Heart left ventricle (tissue), 16 donors: ENCODE measurements around the gene SPECC1L. TPM values are rescaled to one million over a fixed set of nuclear protein-coding genes. Genes with fewer than 3 reads are reported as not detected.

Experiments used
- ATAC-seq, 4 donors: fragments of 200-7000 bp; cut with Tn5 transposase; one replicate each; pipeline ENCODE4 v1.9.1; 2020 to 2022; ENCODE audit warnings: moderate library complexity in 4 of 4, mild to moderate bottlenecking in 3 of 4, moderate number of reproducible peaks in 1 of 4
- DNase-seq, 5 donors: peaks; one replicate each; pipeline ENCODE4 v3.0.0-alpha.2; 2020
- H3K27ac ChIP-seq, 12 donors: fragments of 200-600 bp; sonication (generic) in 4 of 12; one replicate each; pipeline versions ENCODE4 v1.5.0 to v1.8.0; 2016 to 2022; ENCODE audit warnings: mild to moderate bottlenecking in 2 of 12
- H3K27me3 ChIP-seq, 9 donors: fragments of 200-600 bp; sonication (generic) in 2 of 9; one replicate each; pipeline versions ENCODE4 v1.5.1 to v1.8.0; 2016 to 2022; ENCODE audit warnings: mild to moderate bottlenecking in 3 of 9
- H3K36me3 ChIP-seq, 9 donors: fragments of 200-600 bp; sonication (generic) in 2 of 9; one replicate each; pipeline versions ENCODE4 v1.5.0 to v1.8.0; 2018 to 2022; ENCODE audit warnings: mild to moderate bottlenecking in 2 of 9
- H3K4me1 ChIP-seq, 12 donors: fragments of 200-600 bp; sonication (generic) in 4 of 12; one replicate each; pipeline versions ENCODE4 v1.5.0 to v1.8.0; 2016 to 2022; ENCODE audit warnings: mild to moderate bottlenecking in 3 of 12
- H3K4me3 ChIP-seq, 12 donors: fragments of 200-600 bp; sonication (generic) in 4 of 12; one replicate each; pipeline versions ENCODE4 v1.5.0 to v1.8.0; 2017 to 2022; ENCODE audit warnings: mild to moderate bottlenecking in 9 of 12, moderate library complexity in 4 of 12
- H3K9me3 ChIP-seq, 12 donors: fragments of 200-600 bp; sonication (generic) in 4 of 12; one replicate each; pipeline versions ENCODE4 v1.5.0 to v1.8.0; 2016 to 2022; ENCODE audit warnings: mild to moderate bottlenecking in 1 of 12
- CTCF ChIP-seq, 12 donors: fragments of 200-600 bp; sonication (generic) in 4 of 12; IDR thresholded peaks; one replicate each; pipeline versions ENCODE4 v1.5.0 to v1.8.0; 2018 to 2022; ENCODE audit warnings: antibody characterized with exemption in 12 of 12, mild to moderate bottlenecking in 5 of 12
- POLR2A ChIP-seq, 2 donors: fragments of 450-650 bp; IDR thresholded peaks; one replicate each; pipeline ENCODE4 v1.6.1; 2017; ENCODE audit warnings: antibody characterized with exemption in 2 of 2, mild to moderate bottlenecking in 2 of 2, moderate library complexity in 2 of 2
- WGBS, 4 donors: extraction: QIAGEN DNeasy Blood & Tissue Kit in 2 of 4; methylation state at CpG; one replicate each; pipeline versions ENCODE4 v1.1.5 to v1.1.7; 2013 to 2018; 5-methylcytosine and 5-hydroxymethylcytosine counted together
- intact Hi-C, 10 donors: fragments of 100-400 bp; cut with DNase I; formaldehyde crosslinking; loops; one replicate each; pipeline versions ENCODE4 v1.11.1 to v1.14.2; 2022
- polyA plus RNA-seq, 2 donors: library from polyadenylated mRNA; stranded (reverse); fragments of 200-250 nt; gene quantifications; one replicate each; pipeline ENCODE4 v1.2.3, GENCODE V29; 2013
- total RNA-seq, 9 donors: library from RNA; depleted of rRNA in 2 of 9; stranded (reverse); fragments of >200 nt in 2 of 9; fragmentation: NEBNext Ultra II Directional in 3 of 9; extraction: Animal tissue kit (Norgen Biotek cat#: 25700) in 3 of 9; gene quantifications; one replicate each; pipeline versions ENCODE4 v1.1.0 to v1.2.4, GENCODE V29; 2016 to 2023
- donor health status: ischemic (EF 13 %, LVEDD 7.1; RV severe dilation, severe dysfunction).
- donor health status: healthy with polysubstance abuse.
- donor health status: DM: no; HTN: yes; CAD: no.
- donor health status: DM: no; HTN: no; CAD: no.
- donor health status: ischemic (EF 25% LVEDD 6.9; RV normal size, moderate dysfunction).
- donor health status: ischemic (EF 25% LVEDD 5.7; RV mildly dilated, moderate dysfunction).
- donor health status: healthy.
- donor health status: DM: yes; HTN: yes; CAD: no.
- donor health status: ischemic (EF 35%, LVEDD 5.7; RV mildly dilated, moderate dysfunction).
- donor health status: nonischemic (EF 11% LVEDD 7.7; RV severe dilation, severe dysfunction).
- donor health status: DM: yes; HTN: yes; CAD: no.
- donor health status: PGD.
- donor health status: ischemic (EF 29% LVEDD 5.4; RV normal size, mild dysfunction).
- donor health status: nonischemic (EF 23%, LVEDD 6.1; RV moderate dilation, normal function).

Gene SPECC1L
- total and polyA plus RNA-seq, 11 donors, result 9.8 to 65.3 (median 38.9) TPM

- peaks cover 0 to 6% (median 0%) of the 10 kb centered on the region in 9 donors for H3K36me3 ChIP-seq
- H3K9me3 ChIP-seq, result no peaks in the 10 kb centered on the region
- 39 to 74% (median 70%) methylated on average over 3 to 5 of the region's 5 CpGs for WGBS, 4 donors
- ATAC-seq, result no peak
- intact Hi-C loops, result loop anchor here in 8 of 10 donors (2.0 to 5.0 kb wide), 8 partner anchors 60 to 103 kb away; no protein-coding TSS in a partner anchor
- TF ChIP-seq CTCF (IDR thresholded peaks at IDR 0.05) (no peak), POLR2A (IDR thresholded peaks at IDR 0.05) (no peak)
- peak overlapping the region in 2 of 12 donors; percentile 9 to 88 for H3K27ac ChIP-seq
- peak in 1 of 5 donors; percentile 56 for DNase-seq
- no peaks in the 10 kb centered on the region for H3K27me3 ChIP-seq
- no peak overlapping the region for H3K4me3 ChIP-seq
- peaks cover 0 to 74% (median 41%) of the 10 kb centered on the region in 12 donors for H3K4me1 ChIP-seq
These were observed 151.6 kb downstream of the SPECC1L start for GRCh38 chr22:24422102-24422665.

- peak overlapping the region; percentile 56 to 96 (median 71) for H3K4me3 ChIP-seq
- 1 to 2% (median 1%) methylated on average over 31 to 56 of the region's 56 CpGs for WGBS, 4 donors
- H3K9me3 ChIP-seq, result no peaks in the 10 kb centered on the region
- TF ChIP-seq POLR2A (IDR thresholded peaks at IDR 0.05), result no peak
- TF ChIP-seq CTCF (IDR thresholded peaks at IDR 0.05), result peak; percentile 76 to 98 (median 92)
- H3K4me1 ChIP-seq, result peaks cover 0 to 86% (median 43%) of the 10 kb centered on the region in 12 donors
- H3K36me3 ChIP-seq, result no peaks in the 10 kb centered on the region
- DNase-seq, result peak; percentile 62 to 88 (median 73)
- peak in 3 of 4 donors; percentile 18 to 80 (median 69) for ATAC-seq
- H3K27ac ChIP-seq, result peak overlapping the region in 10 of 12 donors; percentile 36 to 88 (median 70)
- intact Hi-C loops, result loop anchor here in 8 of 10 donors (2.0 to 5.0 kb wide), 8 partner anchors 59 to 101 kb away; no protein-coding TSS in a partner anchor
- H3K27me3 ChIP-seq, result no peaks in the 10 kb centered on the region
These were observed 152.9 kb downstream of the SPECC1L start for GRCh38 chr22:24423519-24424000.

GRCh38 chr22:24424001-24424900, 153.6 kb downstream of the SPECC1L start:
- 7 to 13% (median 11%) methylated on average over 68 to 105 of the region's 105 CpGs for WGBS, 4 donors
- Histone ChIP-seq H3K27ac (peak overlapping the region; percentile 45 to 88 (median 72)), H3K4me1 (peaks cover 0 to 91% (median 47%) of the 10 kb centered on the region in 12 donors), H3K36me3 (no peaks in the 10 kb centered on the region), H3K4me3 (peak overlapping the region; percentile 56 to 96 (median 71)), H3K27me3 (no peaks in the 10 kb centered on the region), H3K9me3 (no peaks in the 10 kb centered on the region)
- TF ChIP-seq POLR2A (IDR thresholded peaks at IDR 0.05) (no peak), CTCF (IDR thresholded peaks at IDR 0.05) (no peak)
- DNase-seq (peak in 2 of 5 donors; percentile 30 to 78), ATAC-seq (peak in 1 of 4 donors; percentile 14)
- intact Hi-C loops, result loop anchor here in 9 of 10 donors (2.0 to 5.0 kb wide), 7 partner anchors 58 to 102 kb away; no protein-coding TSS in a partner anchor
